ENCODE measurements around the gene PCCA.
"Not testable (repeated sequence)": the region's sequence is repeated elsewhere in the genome, so short reads cannot be mapped to it uniquely, and the experiment has no call there.

The PCCA gene

DNA sequence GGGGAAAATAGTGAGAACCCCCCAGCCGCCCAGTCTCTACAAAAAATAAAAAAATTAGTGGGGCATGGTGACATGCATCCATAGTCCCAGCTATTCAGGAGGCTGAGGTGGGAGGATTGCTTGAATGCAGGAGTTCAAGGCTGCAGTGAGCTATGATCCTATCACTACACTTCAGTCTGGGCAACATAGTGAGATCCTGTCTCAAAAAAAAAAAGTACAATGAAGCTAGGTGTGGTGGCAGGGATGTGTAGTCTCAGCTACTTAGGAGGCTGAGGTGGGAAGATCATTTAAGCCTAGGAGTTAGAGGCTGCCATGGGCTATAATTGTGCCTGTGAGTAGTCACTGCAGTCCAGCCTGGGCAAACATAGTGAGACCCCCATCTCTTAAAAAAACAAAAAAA lies 8.9 kb downstream of the PCCA start:
- DNase-seq (ENCODE audit: low read depth), result no peak
- TF ChIP-seq, protein P1, sequence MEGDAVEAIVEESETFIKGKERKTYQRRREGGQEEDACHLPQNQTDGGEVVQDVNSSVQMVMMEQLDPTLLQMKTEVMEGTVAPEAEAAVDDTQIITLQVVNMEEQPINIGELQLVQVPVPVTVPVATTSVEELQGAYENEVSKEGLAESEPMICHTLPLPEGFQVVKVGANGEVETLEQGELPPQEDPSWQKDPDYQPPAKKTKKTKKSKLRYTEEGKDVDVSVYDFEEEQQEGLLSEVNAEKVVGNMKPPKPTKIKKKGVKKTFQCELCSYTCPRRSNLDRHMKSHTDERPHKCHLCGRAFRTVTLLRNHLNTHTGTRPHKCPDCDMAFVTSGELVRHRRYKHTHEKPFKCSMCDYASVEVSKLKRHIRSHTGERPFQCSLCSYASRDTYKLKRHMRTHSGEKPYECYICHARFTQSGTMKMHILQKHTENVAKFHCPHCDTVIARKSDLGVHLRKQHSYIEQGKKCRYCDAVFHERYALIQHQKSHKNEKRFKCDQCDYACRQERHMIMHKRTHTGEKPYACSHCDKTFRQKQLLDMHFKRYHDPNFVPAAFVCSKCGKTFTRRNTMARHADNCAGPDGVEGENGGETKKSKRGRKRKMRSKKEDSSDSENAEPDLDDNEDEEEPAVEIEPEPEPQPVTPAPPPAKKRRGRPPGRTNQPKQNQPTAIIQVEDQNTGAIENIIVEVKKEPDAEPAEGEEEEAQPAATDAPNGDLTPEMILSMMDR (IDR thresholded peaks at IDR 0.05; ENCODE audit: low read length, missing control alignments), result no peak
- H3K4me3 ChIP-seq (replicated peaks; ENCODE audit: low read depth, low read length), result no peak overlapping the region

- no peak overlapping the region for H3K4me3 ChIP-seq (replicated peaks; ENCODE audit: low read depth, low read length)
- DNase-seq (ENCODE audit: low read depth), result no peak
- TF ChIP-seq, protein P1 (IDR thresholded peaks at IDR 0.05; ENCODE audit: low read length, missing control alignments), result no peak
Measured at GRCh38 chr13:100098445-100099116, 9.7 kb downstream of the PCCA start.

DNA sequence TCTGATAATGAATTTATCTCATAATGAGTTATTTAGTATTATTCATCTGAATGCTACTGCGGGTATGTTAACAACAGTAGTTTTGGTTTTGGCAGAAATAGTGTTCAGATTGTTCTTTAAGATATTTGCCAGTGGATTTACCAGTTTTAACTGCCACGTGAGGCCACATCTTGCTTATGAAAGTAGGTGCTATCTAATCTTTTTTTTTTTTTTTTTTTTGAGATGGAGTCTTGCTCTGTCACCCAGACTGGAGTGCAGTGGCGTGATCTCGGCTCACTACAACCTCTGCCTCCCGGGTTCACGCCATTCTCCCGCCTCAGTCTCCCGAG lies 10.2 kb downstream of the PCCA start:
- not testable (repeated sequence) for DNase-seq (ENCODE audit: low read depth); H3K4me3 ChIP-seq (replicated peaks; ENCODE audit: low read depth, low read length)

DNA sequence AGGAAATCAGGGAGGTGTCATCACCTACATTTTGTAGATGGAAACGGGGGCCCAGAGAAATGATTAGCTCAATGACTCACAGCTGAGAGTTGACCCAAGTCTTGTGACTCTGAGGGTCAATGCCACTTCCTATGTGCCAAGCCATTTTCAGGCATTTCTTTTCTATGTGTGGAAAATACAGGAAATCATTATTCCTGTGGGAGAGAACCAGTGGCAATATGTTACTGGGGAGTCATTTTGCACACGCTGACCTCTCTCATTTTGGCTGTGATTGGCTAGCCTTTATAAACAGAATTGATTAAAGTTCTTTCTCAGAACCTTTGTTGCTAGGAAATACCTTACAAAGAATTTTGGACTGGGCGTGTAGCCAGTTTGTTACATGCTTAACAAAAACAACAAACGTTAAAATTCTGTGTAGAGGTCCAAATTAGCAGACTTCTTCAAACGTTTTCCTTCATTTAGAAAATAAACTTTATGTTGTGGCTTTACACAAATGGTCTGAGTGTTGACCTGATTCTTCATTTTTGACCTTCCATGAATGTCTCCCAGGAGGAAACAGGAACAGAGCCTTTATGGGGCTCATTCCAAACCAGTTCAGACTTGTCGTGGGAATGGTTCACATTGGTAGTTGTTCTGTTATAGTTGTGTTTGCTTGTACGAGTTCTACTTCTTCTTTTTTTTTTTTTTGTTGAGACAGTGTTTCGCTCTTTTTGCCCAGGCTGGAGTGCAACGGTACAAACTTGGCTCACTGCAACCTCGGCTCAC lies 11.4 kb downstream of the PCCA start:
- no peak overlapping the region for H3K4me3 ChIP-seq (replicated peaks; ENCODE audit: low read depth, low read length)
- TF ChIP-seq, protein P1 (IDR thresholded peaks at IDR 0.05; ENCODE audit: low read length, missing control alignments), result no peak
- peak; percentile 80 for DNase-seq (ENCODE audit: low read depth)

- TF ChIP-seq, protein P1 (IDR thresholded peaks at IDR 0.05; ENCODE audit: low read length, missing control alignments), result no peak
- no peak overlapping the region for H3K4me3 ChIP-seq (replicated peaks; ENCODE audit: low read depth, low read length)
- DNase-seq (ENCODE audit: low read depth), result no peak
Measured at GRCh38 chr13:100102042-100102441, 13.1 kb downstream of the PCCA start.

DNA sequence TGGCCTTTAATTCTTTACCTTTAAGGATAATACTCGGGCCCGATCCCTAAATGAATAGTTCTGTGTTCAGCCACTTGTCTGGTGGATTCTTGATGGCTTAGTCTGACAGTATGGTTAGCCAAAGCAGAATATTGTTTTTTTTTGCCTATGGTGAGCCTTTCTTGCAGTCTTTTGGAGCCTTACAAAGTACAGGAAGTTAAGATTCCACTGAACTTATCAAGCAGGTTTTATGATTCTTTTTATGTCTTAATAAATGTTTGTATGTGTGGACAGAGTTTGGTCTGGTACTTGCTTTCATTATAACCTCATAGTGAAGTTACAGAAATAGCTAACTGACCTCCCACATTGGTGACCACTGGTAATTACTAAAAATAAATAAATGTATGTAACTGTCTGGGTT lies 17.1 kb downstream of the PCCA start:
- H3K4me3 ChIP-seq (replicated peaks; ENCODE audit: low read depth, low read length), result no peak overlapping the region
- no peak for DNase-seq (ENCODE audit: low read depth)
- TF ChIP-seq, protein P1 (IDR thresholded peaks at IDR 0.05; ENCODE audit: low read length, missing control alignments), result no peak

GRCh38 chr13:100106705-100107104 lies 17.8 kb downstream of the PCCA start:
- DNase-seq (ENCODE audit: low read depth), result no peak
- TF ChIP-seq, protein P1 (IDR thresholded peaks at IDR 0.05; ENCODE audit: low read length, missing control alignments), result no peak
- H3K4me3 ChIP-seq (replicated peaks; ENCODE audit: low read depth, low read length), result no peak overlapping the region

Measured in fibroblast of pulmonary artery (primary cell).